ENCODE data around the gene RXRG.

The RXRG gene

GRCh38 chr1:165365341-165365740 lies 79.6 kb downstream of the RXRG start:
- DNase-seq (no peak), ATAC-seq (replicated peaks) (no peak)
- Mint-ChIP-seq H3K4me3 (no peak overlapping the region), H3K27ac (no peak overlapping the region), H3K27me3 (peaks cover 64 to 66% of the 10 kb centered on the region in 2 donors), H3K9me3 (no peaks in the 10 kb centered on the region), H3K4me1 (ENCODE audit: low read depth in 2 of 2) (peaks cover 2 to 5% of the 10 kb centered on the region in 2 donors), H3K36me3 (ENCODE audit: insufficient read depth) (no peaks in the 10 kb centered on the region)

- DNase-seq: no peak
- Mint-ChIP-seq H3K27me3 (peaks cover 66 to 69% of the 10 kb centered on the region in 2 donors), H3K36me3 (ENCODE audit: insufficient read depth) (no peaks in the 10 kb centered on the region)
Observed at GRCh38 chr1:165364568-165365133, 80.3 kb downstream of the RXRG start.

GRCh38 chr1:165356876-165357275 lies 88.0 kb downstream of the RXRG start:
- DNase-seq: no peak
- H3K27ac Mint-ChIP-seq: no peak overlapping the region
- H3K4me3 Mint-ChIP-seq: no peak overlapping the region
- H3K27me3 Mint-ChIP-seq: peaks cover 78 to 96% of the 10 kb centered on the region in 2 donors
- no peaks in the 10 kb centered on the region for H3K36me3 Mint-ChIP-seq (ENCODE audit: insufficient read depth)
- no peaks in the 10 kb centered on the region for H3K9me3 Mint-ChIP-seq
- no peak for ATAC-seq (replicated peaks)
- peaks cover 9 to 17% of the 10 kb centered on the region in 2 donors for H3K4me1 Mint-ChIP-seq (ENCODE audit: low read depth in 2 of 2)

More at GRCh38 chr1:165364568-165365133, 80.3 kb downstream of the RXRG start:
- no peak for ATAC-seq (replicated peaks)
- Mint-ChIP-seq H3K27ac (no peak overlapping the region), H3K9me3 (no peaks in the 10 kb centered on the region), H3K4me3 (no peak overlapping the region), H3K4me1 (ENCODE audit: low read depth in 2 of 2) (peaks cover 2 to 5% of the 10 kb centered on the region in 2 donors)

GRCh38 chr1:165355977-165356811 lies 88.7 kb downstream of the RXRG start, which contains the start of gene LMX1A:
TSS of gene LMX1A (minus strand) at chr1:165356715. CDS start at chr1:165355559, 1,156 bp downstream.
- no peak for ATAC-seq (replicated peaks)
- Mint-ChIP-seq H3K27me3 (peaks cover 79 to 96% of the 10 kb centered on the region in 2 donors), H3K36me3 (ENCODE audit: insufficient read depth) (no peaks in the 10 kb centered on the region), H3K4me1 (ENCODE audit: low read depth in 2 of 2) (peaks cover 9 to 17% of the 10 kb centered on the region in 2 donors), H3K9me3 (no peaks in the 10 kb centered on the region), H3K27ac (no peak within 1 kb of the TSS), H3K4me3 (no peak within 1 kb of the TSS)
- DNase-seq: no peak

GRCh38 chr1:165355139-165355976 lies 89.6 kb downstream of the RXRG start:
- no peak overlapping the region for H3K27ac Mint-ChIP-seq
- DNase-seq: no peak
- H3K4me3 Mint-ChIP-seq: peak overlapping the region in 1 of 2 donors; percentile 17

GRCh38 chr1:165354739-165355138 lies 90.2 kb downstream of the RXRG start:
- DNase-seq (no peak), ATAC-seq (replicated peaks) (no peak)
- peaks cover 78 to 88% of the 10 kb centered on the region in 2 donors for H3K27me3 Mint-ChIP-seq
- H3K4me3 Mint-ChIP-seq: peak overlapping the region in 1 of 2 donors; percentile 17
- H3K36me3 Mint-ChIP-seq (ENCODE audit: insufficient read depth): no peaks in the 10 kb centered on the region
- H3K27ac Mint-ChIP-seq: no peak overlapping the region
- peaks cover 9 to 17% of the 10 kb centered on the region in 2 donors for H3K4me1 Mint-ChIP-seq (ENCODE audit: low read depth in 2 of 2)
- H3K9me3 Mint-ChIP-seq: no peaks in the 10 kb centered on the region

More at GRCh38 chr1:165355139-165355976, 89.6 kb downstream of the RXRG start:
- Mint-ChIP-seq H3K9me3 (no peaks in the 10 kb centered on the region), H3K4me1 (ENCODE audit: low read depth in 2 of 2) (peaks cover 9 to 17% of the 10 kb centered on the region in 2 donors), H3K27me3 (peaks cover 78 to 94% of the 10 kb centered on the region in 2 donors), H3K36me3 (ENCODE audit: insufficient read depth) (no peaks in the 10 kb centered on the region)
- ATAC-seq (replicated peaks): no peak

- Mint-ChIP-seq H3K9me3 (no peaks in the 10 kb centered on the region), H3K4me3 (no peak overlapping the region), H3K36me3 (ENCODE audit: insufficient read depth) (no peaks in the 10 kb centered on the region), H3K4me1 (ENCODE audit: low read depth in 2 of 2) (peaks cover 9 to 17% of the 10 kb centered on the region in 2 donors), H3K27ac (no peak overlapping the region), H3K27me3 (peaks cover 78 to 88% of the 10 kb centered on the region in 2 donors)
- ATAC-seq (replicated peaks): no peak
- DNase-seq: no peak
Observed at GRCh38 chr1:165353731-165354671, 90.9 kb downstream of the RXRG start.

GRCh38 chr1:165352442-165353293 lies 92.3 kb downstream of the RXRG start:
- Mint-ChIP-seq H3K9me3 (no peaks in the 10 kb centered on the region), H3K36me3 (ENCODE audit: insufficient read depth) (no peaks in the 10 kb centered on the region), H3K4me3 (no peak overlapping the region), H3K4me1 (ENCODE audit: low read depth in 2 of 2) (peaks cover 9 to 17% of the 10 kb centered on the region in 2 donors), H3K27me3 (peaks cover 85 to 86% of the 10 kb centered on the region in 2 donors), H3K27ac (no peak overlapping the region)
- no peak for DNase-seq
- no peak for ATAC-seq (replicated peaks)

- H3K9me3 Mint-ChIP-seq: no peaks in the 10 kb centered on the region
- DNase-seq: no peak
- H3K4me1 Mint-ChIP-seq (ENCODE audit: low read depth in 2 of 2): peaks cover 9 to 15% of the 10 kb centered on the region in 2 donors
- H3K27me3 Mint-ChIP-seq: peaks cover 85 to 86% of the 10 kb centered on the region in 2 donors
- ATAC-seq (replicated peaks): no peak
- H3K27ac Mint-ChIP-seq: no peak overlapping the region
- H3K36me3 Mint-ChIP-seq (ENCODE audit: insufficient read depth): no peaks in the 10 kb centered on the region
- no peak overlapping the region for H3K4me3 Mint-ChIP-seq
Observed at GRCh38 chr1:165351863-165352441, 93.0 kb downstream of the RXRG start.

Measured in effector memory CD8-positive, alpha-beta T cell (primary cell).